GM21367 (cell line): ENCODE measurements around the gene EIF4E1B.

Experiments
- ATAC-seq: cut with Tn5 transposase; IDR thresholded peaks from one replicate; pipeline ENCODE4 v1.9.1; 2021; ENCODE audit not compliant: unreplicated experiment

Gene EIF4E1B

GRCh38 chr5:176644878-176645670, 14.6 kb downstream of the EIF4E1B start:
- no peak for ATAC-seq

- ATAC-seq = no peak
Observed at GRCh38 chr5:176646049-176646706, 15.7 kb downstream of the EIF4E1B start.

GRCh38 chr5:176646707-176647029, 16.2 kb downstream of the EIF4E1B start:
- no peak for ATAC-seq

GRCh38 chr5:176647030-176647842, 16.8 kb downstream of the EIF4E1B start, which contains the start of gene TSPAN17:
Gene TSPAN17, plus strand, starts transcription at chr5:176647484. Its CDS starts 132 bp downstream, at chr5:176647616.
- ATAC-seq = peak; percentile 90

GRCh38 chr5:176647843-176648473, 17.5 kb downstream of the EIF4E1B start:
- no peak for ATAC-seq

- no peak for ATAC-seq
Observed at GRCh38 chr5:176648474-176649194, 18.2 kb downstream of the EIF4E1B start.

- no peak for ATAC-seq
Observed at GRCh38 chr5:176650354-176650884, 19.9 kb downstream of the EIF4E1B start.

- no peak for ATAC-seq
Observed at GRCh38 chr5:176651472-176651980, 21.1 kb downstream of the EIF4E1B start.

- ATAC-seq = no peak
Observed at GRCh38 chr5:176652136-176652535, 21.7 kb downstream of the EIF4E1B start.

GRCh38 chr5:176653401-176654385, 23.2 kb downstream of the EIF4E1B start:
- ATAC-seq = no peak

GRCh38 chr5:176654856-176655255, 24.4 kb downstream of the EIF4E1B start:
- ATAC-seq = no peak

- no peak for ATAC-seq
Observed at GRCh38 chr5:176656467-176656990, 26.1 kb downstream of the EIF4E1B start.

- ATAC-seq = no peak
Observed at GRCh38 chr5:176658007-176658599, 27.6 kb downstream of the EIF4E1B start.

- no peak for ATAC-seq
Observed at GRCh38 chr5:176658817-176659511, 28.5 kb downstream of the EIF4E1B start.

- no peak for ATAC-seq
Observed at GRCh38 chr5:176659512-176659839, 29.0 kb downstream of the EIF4E1B start.

- ATAC-seq = no peak
Observed at GRCh38 chr5:176659860-176660461, 29.5 kb downstream of the EIF4E1B start.

- no peak for ATAC-seq
Observed at GRCh38 chr5:176660530-176660859, 30.0 kb downstream of the EIF4E1B start.
